NCI-H1930 (cell line): ENCODE measurements around the gene TSEN54.

Source experiments
- DNase-seq, 2 experiments: peaks; one replicate each; lab custom pipeline; 2025; lab: John Stamatoyannopoulos, UW

Gene TSEN54

GRCh38 chr17:75565618-75566017, 49.3 kb downstream of the TSEN54 start:
- DNase-seq, result no peak

- no peak for DNase-seq
Measured at GRCh38 chr17:75566416-75566815, 50.1 kb downstream of the TSEN54 start.

DNA sequence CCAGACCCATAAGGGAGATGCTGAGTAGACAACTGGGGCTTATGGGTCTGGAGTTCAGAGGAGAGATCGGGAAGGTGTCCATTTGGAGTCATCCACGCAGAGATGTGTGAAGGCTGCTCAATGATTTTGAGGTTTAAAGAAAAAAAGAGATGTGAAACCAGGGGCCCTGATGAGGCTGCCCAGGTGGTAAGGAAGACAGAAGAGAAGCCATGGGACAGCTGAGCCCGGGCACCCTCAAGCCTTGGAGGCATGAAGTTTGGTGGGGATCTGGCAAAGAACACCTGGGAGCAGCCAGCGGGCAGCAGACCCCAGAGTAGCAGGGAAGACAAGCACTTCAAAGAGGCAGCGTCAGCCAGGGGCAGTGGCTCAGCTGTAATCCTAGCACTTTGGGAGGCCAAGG, 50.5 kb downstream of the TSEN54 start:
- no peak for DNase-seq

DNA sequence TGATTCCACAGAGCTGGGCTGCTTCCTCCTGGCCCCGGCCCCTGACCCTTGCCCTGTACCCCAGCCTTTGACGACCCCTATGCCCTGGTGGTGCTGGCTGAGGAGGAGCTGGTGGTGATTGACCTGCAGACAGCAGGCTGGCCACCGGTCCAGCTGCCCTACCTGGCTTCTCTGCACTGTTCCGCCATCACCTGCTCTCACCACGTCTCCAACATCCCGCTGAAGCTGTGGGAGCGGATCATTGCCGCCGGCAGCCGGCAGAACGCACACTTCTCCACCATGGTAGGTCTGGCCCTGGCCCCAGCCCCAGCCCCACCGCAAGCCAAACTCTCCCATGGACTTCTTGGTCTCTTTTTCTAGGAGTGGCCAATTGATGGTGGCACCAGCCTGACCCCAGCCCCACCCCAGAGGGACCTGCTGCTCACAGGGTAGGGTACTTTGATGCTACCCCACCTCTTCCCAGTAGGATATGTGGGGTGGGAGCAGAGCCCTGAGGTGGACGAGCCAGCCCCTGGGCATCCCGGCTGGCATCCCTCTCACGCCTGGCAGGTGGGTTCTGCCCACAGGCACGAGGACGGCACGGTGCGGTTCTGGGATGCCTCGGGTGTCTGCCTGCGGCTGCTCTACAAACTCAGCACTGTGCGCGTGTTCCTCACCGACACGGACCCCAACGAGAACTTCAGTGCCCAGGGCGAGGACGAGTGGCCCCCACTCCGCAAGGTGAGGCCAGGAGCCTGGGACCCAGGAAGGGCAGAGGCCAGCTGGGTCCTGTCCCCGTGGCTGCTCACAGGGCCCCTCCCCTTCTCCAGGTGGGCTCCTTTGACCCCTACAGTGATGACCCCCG, 52.3 kb downstream of the TSEN54 start:
- no peak for DNase-seq

DNA sequence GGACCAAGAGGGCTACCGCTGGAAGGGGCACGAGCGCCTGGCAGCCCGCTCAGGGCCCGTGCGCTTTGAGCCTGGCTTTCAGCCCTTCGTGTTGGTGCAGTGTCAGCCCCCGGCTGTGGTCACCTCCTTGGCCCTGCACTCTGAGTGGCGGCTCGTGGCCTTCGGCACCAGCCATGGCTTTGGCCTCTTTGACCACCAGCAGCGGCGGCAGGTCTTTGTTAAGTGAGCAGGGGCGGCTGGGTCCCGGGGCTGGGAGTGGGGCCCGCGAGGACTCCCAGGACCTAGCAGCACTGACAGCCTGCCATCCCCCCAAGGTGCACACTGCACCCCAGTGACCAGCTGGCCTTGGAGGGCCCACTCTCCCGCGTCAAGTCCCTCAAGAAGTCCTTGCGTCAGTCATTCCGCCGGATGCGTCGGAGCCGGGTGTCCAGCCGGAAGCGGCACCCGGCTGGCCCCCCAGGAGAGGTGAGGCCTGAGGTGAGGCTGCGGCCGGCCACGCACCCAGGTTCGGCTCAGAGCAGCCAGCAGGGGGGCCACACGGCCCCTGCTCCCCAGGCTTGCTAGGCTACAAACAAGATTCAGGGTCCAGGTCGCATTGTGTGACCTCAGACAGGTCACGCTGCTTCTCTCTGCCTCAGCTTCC, 53.8 kb downstream of the TSEN54 start:
- no peak for DNase-seq

DNA sequence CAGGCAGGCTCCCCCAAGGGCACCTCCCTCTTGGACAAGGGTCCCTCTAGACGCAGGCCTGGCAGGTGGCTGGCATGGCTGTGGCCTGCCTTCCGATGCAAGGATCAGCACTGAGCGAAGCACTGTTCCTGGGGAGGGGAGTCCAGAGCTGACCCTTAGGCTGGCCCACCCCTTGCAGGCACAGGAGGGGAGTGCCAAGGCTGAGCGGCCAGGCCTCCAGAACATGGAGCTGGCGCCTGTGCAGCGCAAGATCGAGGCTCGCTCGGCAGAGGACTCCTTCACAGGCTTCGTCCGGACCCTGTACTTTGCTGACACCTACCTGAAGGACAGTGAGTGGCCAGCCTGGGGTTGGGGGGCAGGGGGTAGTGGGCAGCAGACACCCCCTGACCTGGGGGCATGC, 54.4 kb downstream of the TSEN54 start:
- DNase-seq, result no peak

DNA sequence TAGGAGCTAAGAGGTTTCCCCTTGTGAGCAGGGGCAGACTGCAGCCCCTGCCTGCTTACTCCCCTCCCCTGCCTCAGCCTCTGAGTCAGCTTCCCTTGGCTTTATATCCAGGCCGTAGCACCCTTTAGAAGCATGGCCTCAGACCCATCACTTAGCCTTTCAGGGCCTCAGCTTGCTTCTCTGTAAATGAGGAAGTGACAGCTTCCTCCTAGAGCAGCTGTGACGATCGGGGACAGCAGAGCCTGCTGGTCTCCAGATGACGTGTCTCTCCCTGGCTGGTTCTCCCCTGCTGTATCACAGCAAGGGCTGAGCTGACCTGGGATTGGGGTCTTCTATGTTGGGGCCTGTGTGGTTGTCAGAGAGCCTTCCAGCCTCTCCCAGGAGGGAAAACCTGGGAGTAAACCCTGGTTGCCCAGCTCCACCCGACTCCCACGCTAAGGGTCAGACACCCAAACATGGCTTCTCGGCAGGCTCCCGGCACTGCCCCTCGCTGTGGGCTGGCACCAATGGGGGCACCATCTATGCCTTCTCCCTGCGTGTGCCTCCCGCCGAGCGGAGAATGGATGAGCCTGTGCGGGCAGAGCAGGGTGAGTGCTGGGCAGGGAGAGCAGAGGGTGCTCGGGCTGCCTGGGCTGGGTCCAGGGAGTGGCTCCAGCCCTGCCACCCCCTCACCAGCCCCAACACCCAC, 55.0 kb downstream of the TSEN54 start:
- DNase-seq, result no peak

- no peak for DNase-seq
Measured at GRCh38 chr17:75571885-75572215, 55.5 kb downstream of the TSEN54 start.

- DNase-seq, result no peak
Measured at GRCh38 chr17:75572713-75573539, 56.6 kb downstream of the TSEN54 start.

- DNase-seq, result no peak
Measured at GRCh38 chr17:75573540-75573957, 57.2 kb downstream of the TSEN54 start.

DNA sequence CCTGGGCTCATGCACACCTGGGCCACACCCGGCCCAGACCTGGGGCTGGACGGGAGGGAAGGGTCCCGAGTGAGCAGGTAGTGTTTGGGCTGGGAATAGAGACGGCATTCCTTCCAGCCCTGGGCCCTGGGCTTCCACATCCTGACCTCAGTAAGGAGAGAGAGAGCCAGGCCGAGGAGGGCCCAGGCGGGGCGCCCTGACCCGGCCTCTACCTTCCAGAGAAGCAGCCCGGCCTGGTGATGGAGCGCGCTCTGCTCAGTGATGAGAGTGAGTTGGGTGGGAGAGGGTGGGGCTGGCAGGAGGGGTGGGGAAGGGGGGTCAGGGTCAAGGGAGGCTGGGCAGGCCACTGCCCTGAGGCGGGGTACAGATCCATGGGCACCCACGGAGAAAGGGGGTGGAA, 57.7 kb downstream of the TSEN54 start:
- DNase-seq, result no peak
